HFF-Myc (cell line): ENCODE measurements around the gene SLC13A2.

Source experiments
- DNase-seq: peaks from one replicate; pipeline ENCODE4 v3.0.0-alpha.2; 2011; ENCODE audit warnings: low read depth; ENCODE audit errors: extremely low read depth
- H3K4me3 ChIP-seq: replicated peaks from 2 replicates; pipeline ENCODE4 v1.5.1; 2011; ENCODE audit warnings: low read depth, mild to moderate bottlenecking, control low read depth, low read length
- TF ChIP-seq, protein P1 (sequence below): IDR thresholded peaks from 2 replicates; pipeline ENCODE4 v1.5.1; 2012; ENCODE audit warnings: mild to moderate bottlenecking, low read depth, low read length, control low read depth; ENCODE audit errors: missing control alignments

SLC13A2 gene

DNA sequence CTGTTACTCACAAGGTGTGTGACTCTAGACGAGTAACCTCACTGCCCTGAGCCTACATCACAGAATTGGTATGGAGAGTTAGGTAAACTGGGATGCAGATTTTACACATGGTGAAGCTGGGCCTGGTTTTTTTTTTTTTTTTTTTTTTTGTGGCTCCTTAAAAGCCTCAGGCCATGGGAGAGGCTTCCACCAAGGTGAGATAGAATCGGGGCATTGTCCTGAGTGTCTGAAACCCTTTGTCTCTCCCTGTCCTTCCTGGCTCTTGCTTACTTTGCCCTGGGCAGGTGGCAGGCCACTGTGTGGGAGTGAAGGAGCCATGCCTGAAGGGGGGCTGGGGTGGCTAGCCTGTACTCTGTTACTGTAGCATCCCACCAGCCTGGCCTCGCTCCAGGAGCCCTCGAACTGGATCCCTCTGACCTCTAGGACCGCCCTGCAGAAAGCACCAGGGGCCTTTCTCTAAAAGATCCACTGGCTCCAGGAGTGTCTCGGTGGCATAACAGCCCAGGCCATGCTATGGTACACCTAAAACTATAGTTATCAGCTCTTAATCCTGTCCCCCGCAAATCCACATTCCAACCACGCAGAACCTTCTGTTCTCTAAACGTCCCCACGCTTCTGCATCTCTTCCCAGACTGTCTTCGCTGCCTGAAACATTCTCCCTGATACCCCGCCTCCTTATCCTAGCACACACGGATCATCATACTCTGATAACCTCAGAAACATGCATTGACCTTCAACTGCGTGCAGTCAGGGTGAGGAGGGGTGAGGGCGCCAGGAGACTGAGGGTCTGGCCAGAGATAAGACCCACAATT, 1.7 kb upstream of the SLC13A2 start:
- no peak overlapping the region for H3K4me3 ChIP-seq
- DNase-seq = no peak
- TF ChIP-seq, protein P1, sequence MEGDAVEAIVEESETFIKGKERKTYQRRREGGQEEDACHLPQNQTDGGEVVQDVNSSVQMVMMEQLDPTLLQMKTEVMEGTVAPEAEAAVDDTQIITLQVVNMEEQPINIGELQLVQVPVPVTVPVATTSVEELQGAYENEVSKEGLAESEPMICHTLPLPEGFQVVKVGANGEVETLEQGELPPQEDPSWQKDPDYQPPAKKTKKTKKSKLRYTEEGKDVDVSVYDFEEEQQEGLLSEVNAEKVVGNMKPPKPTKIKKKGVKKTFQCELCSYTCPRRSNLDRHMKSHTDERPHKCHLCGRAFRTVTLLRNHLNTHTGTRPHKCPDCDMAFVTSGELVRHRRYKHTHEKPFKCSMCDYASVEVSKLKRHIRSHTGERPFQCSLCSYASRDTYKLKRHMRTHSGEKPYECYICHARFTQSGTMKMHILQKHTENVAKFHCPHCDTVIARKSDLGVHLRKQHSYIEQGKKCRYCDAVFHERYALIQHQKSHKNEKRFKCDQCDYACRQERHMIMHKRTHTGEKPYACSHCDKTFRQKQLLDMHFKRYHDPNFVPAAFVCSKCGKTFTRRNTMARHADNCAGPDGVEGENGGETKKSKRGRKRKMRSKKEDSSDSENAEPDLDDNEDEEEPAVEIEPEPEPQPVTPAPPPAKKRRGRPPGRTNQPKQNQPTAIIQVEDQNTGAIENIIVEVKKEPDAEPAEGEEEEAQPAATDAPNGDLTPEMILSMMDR = no peak

DNA sequence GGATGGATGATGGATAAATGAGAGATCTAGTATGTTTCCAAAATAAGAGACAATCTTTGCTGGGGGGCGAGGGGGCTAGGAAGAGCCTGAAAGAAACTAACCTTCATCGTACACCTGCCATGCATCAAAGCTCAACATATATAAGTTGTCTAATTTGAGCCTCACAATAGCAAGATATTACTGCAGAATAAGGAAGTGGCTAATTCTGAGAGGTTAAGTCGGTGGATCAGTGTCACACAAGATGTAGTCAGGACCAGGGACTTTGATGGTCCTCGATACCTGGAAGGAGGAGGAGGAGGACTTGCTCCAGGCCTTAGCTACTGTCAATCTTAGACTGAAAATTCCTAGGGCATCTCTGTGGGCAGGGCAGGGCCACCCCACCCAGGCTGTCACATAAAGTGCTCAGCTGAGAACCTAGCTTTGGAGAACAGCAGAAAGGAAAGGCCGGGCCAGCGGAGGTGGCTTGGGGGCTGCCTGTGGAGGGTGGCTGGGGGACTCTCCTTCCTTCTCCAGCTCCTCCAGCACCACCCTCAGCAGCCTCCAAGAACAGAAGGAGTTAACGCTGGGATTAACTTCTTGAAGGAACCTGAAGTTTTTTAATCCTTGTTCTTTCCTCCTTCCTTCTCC, 460 bp upstream of the SLC13A2 start:
- TF ChIP-seq, protein P1 = no peak
- DNase-seq = no peak
- no peak overlapping the region for H3K4me3 ChIP-seq

DNA sequence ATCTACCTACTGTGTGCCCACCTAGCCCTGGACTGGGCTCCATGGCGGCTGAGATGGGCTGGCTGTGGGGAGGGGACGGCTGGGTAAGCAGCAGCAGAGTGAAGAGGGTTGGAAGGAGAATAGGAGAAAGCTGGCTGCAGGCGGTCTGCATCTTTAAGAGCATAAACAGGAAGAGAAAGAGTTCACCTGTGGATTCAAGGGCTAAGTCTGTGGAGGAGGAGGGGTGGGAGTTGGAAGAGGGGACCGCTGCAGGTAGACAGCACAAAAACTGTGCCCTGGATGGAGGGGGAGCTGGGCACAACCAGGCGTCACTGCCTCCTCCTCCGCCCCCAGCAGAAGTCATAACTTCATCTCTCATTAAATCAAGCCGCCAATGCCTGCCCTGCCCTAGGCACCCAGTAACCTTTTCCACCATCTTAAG, 677 bp downstream of the SLC13A2 start:
- no peak for DNase-seq
- no peak overlapping the region for H3K4me3 ChIP-seq
- TF ChIP-seq, protein P1 = no peak

DNA sequence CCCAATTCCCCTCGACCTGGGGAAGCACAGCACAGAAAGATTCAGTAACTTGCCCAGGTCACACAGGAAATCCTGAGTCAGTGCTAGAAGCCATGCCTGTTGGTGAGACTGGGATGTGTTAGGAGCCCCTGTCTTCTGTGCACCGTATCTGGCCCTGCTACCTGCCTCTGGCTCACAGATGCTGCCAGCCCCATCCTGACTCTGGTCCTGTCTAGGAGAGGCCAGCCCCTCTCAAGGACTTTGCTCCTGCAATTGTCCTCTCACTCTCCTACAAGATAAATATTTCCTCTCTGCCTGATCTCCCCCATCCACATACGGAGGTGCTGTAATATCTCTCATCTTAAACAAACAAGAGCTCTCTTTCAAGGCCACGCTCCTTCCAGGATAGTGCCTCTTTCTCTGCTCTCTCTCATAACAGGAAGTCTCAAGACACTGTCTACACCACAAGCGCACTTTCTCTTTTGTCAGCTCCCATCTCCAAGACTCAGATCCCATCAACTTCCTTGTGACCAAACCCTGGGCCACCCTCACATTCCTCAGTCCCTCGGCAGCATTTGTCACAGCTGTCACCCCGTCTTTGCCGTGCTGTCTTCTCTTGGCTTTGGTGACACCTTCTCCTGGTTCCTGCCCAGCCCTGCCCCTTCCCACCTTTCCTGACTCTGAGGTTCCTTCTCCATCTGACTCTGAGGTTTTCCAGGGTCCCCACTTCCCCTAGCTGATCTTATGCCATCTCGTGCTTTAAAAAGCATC, 1.9 kb downstream of the SLC13A2 start:
- TF ChIP-seq, protein P1 = no peak
- no peak for DNase-seq
- no peak overlapping the region for H3K4me3 ChIP-seq

DNA sequence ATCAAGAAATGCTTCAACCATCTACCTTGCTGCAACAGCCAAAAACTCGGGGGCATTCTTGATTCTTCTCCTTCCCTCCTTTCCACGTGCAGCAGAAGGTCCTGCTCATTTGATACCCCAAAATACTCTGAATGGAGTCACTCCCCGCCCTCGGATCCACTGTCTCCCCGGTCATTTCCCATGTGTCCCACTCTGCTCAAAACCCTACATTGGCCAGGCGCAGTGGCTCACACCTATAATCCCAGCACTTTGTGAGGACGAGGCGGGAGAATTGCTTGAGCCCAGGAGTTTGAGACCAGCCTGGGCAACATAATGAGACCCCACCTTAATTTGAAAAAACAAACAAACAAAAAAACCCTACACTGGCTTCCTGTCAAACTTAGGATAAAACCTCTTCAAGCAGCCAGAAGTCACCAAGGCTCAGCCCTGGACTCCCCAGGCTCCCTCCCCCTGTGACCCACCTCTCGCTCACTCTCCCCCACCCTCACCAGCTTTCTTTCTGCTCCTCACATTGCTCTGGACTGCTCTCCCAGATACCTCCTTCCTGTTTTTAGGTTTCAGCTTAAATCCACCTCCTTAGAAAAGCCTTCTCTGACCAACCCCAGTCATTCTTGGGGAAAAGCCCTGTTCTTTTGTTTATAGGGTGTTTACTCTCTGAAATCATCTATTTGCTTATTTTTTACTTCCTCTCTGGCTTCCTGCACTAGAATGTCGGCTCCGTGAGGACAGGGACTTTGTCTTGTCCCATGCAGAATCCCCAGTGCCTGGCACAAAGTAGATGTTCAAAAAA, 2.8 kb downstream of the SLC13A2 start:
- DNase-seq = no peak
- TF ChIP-seq, protein P1 = no peak
- no peak overlapping the region for H3K4me3 ChIP-seq

DNA sequence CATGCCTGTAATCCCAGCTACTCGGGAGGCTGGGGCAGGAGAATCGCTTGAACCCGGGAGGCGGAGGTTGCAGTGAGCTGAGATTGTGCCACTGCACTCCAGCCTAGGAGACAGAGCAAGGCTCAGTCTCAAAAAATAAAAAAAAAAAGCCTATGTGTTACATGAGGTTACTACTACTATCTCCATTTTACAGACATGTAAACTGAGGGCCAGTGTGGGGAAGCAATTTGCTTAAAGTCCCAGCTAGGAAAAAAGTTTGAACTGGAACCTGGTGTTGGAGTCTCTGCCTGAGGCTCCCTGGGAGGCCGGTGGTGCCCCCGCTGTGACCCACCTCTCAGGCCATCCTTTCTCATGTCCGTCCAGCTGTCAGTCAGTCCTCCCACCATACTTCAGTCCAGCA, 4.5 kb downstream of the SLC13A2 start:
- no peak for DNase-seq
- TF ChIP-seq, protein P1 = no peak
- no peak overlapping the region for H3K4me3 ChIP-seq
